ENCODE results near the gene TSPAN11.

TSPAN11 gene

GRCh38 chr12:30975581-30975980, 49.0 kb downstream of the TSPAN11 start:
- Histone ChIP-seq H3K9me3 (ENCODE audit: control insufficient read depth in 5 of 5, low read length in 5 of 5) (no peaks in the 10 kb centered on the region), H3K9ac (ENCODE audit: low read length in 5 of 5) (no peak overlapping the region), H3K27me3 (ENCODE audit: control insufficient read depth in 5 of 5, insufficient read depth in 4 of 5, low read length in 5 of 5) (peaks cover 3 to 10% (median 7%) of the 10 kb centered on the region in 5 donors), H3K4me3 (ENCODE audit: low read depth in 1 of 5, low read length in 5 of 5) (no peak overlapping the region), H3K36me3 (ENCODE audit: control insufficient read depth in 5 of 5, insufficient read depth in 5 of 5, low read length in 5 of 5) (no peaks in the 10 kb centered on the region), H3K27ac (ENCODE audit: low read depth, low read length) (no peak overlapping the region), H3K4me1 (ENCODE audit: control insufficient read depth in 5 of 5, insufficient read depth in 5 of 5, low read length in 5 of 5) (peaks cover 0 to 18% (median 12%) of the 10 kb centered on the region in 5 donors)

GRCh38 chr12:30976206-30976605, 49.7 kb downstream of the TSPAN11 start:
- Histone ChIP-seq H3K9me3 (ENCODE audit: control insufficient read depth in 5 of 5, low read length in 5 of 5) (no peaks in the 10 kb centered on the region), H3K9ac (ENCODE audit: low read length in 5 of 5) (peak overlapping the region in 1 of 5 donors; percentile 30), H3K4me3 (ENCODE audit: low read depth in 1 of 5, low read length in 5 of 5) (no peak overlapping the region), H3K27me3 (ENCODE audit: control insufficient read depth in 5 of 5, insufficient read depth in 4 of 5, low read length in 5 of 5) (peaks cover 3 to 10% (median 7%) of the 10 kb centered on the region in 5 donors), H3K4me1 (ENCODE audit: control insufficient read depth in 5 of 5, insufficient read depth in 5 of 5, low read length in 5 of 5) (peaks cover 0 to 12% (median 6%) of the 10 kb centered on the region in 5 donors), H3K36me3 (ENCODE audit: control insufficient read depth in 5 of 5, insufficient read depth in 5 of 5, low read length in 5 of 5) (no peaks in the 10 kb centered on the region), H3K27ac (ENCODE audit: low read depth, low read length) (no peak overlapping the region)

GRCh38 chr12:30977124-30977523, 50.6 kb downstream of the TSPAN11 start:
- H3K27me3 ChIP-seq (ENCODE audit: control insufficient read depth in 5 of 5, insufficient read depth in 4 of 5, low read length in 5 of 5): peaks cover 3 to 10% (median 7%) of the 10 kb centered on the region in 5 donors

GRCh38 chr12:30977537-30978349, 51.2 kb downstream of the TSPAN11 start:
- H3K27ac ChIP-seq (ENCODE audit: low read depth, low read length): no peak overlapping the region

More at GRCh38 chr12:30977124-30977523, 50.6 kb downstream of the TSPAN11 start:
- peaks cover 0 to 12% (median 6%) of the 10 kb centered on the region in 5 donors for H3K4me1 ChIP-seq (ENCODE audit: control insufficient read depth in 5 of 5, insufficient read depth in 5 of 5, low read length in 5 of 5)
- no peak overlapping the region for H3K9ac ChIP-seq (ENCODE audit: low read length in 5 of 5)
- no peaks in the 10 kb centered on the region for H3K9me3 ChIP-seq (ENCODE audit: control insufficient read depth in 5 of 5, low read length in 5 of 5)
- H3K27ac ChIP-seq (ENCODE audit: low read depth, low read length): no peak overlapping the region
- H3K4me3 ChIP-seq (ENCODE audit: low read depth in 1 of 5, low read length in 5 of 5): no peak overlapping the region
- no peaks in the 10 kb centered on the region for H3K36me3 ChIP-seq (ENCODE audit: control insufficient read depth in 5 of 5, insufficient read depth in 5 of 5, low read length in 5 of 5)

GRCh38 chr12:30978639-30979038, 52.1 kb downstream of the TSPAN11 start:
- Histone ChIP-seq H3K4me1 (ENCODE audit: control insufficient read depth in 5 of 5, insufficient read depth in 5 of 5, low read length in 5 of 5) (peaks cover 0 to 12% (median 6%) of the 10 kb centered on the region in 5 donors), H3K4me3 (ENCODE audit: low read depth in 1 of 5, low read length in 5 of 5) (no peak overlapping the region), H3K9me3 (ENCODE audit: control insufficient read depth in 5 of 5, low read length in 5 of 5) (no peaks in the 10 kb centered on the region), H3K27me3 (ENCODE audit: control insufficient read depth in 5 of 5, insufficient read depth in 4 of 5, low read length in 5 of 5) (peaks cover 3 to 10% (median 7%) of the 10 kb centered on the region in 5 donors), H3K36me3 (ENCODE audit: control insufficient read depth in 5 of 5, insufficient read depth in 5 of 5, low read length in 5 of 5) (no peaks in the 10 kb centered on the region), H3K9ac (ENCODE audit: low read length in 5 of 5) (no peak overlapping the region), H3K27ac (ENCODE audit: low read depth, low read length) (no peak overlapping the region)

More at GRCh38 chr12:30977537-30978349, 51.2 kb downstream of the TSPAN11 start:
- H3K27me3 ChIP-seq (ENCODE audit: control insufficient read depth in 5 of 5, insufficient read depth in 4 of 5, low read length in 5 of 5): peaks cover 3 to 10% (median 7%) of the 10 kb centered on the region in 5 donors
- no peak overlapping the region for H3K9ac ChIP-seq (ENCODE audit: low read length in 5 of 5)
- peaks cover 0 to 12% (median 6%) of the 10 kb centered on the region in 5 donors for H3K4me1 ChIP-seq (ENCODE audit: control insufficient read depth in 5 of 5, insufficient read depth in 5 of 5, low read length in 5 of 5)
- H3K36me3 ChIP-seq (ENCODE audit: control insufficient read depth in 5 of 5, insufficient read depth in 5 of 5, low read length in 5 of 5): no peaks in the 10 kb centered on the region
- H3K4me3 ChIP-seq (ENCODE audit: low read depth in 1 of 5, low read length in 5 of 5): no peak overlapping the region
- H3K9me3 ChIP-seq (ENCODE audit: control insufficient read depth in 5 of 5, low read length in 5 of 5): no peaks in the 10 kb centered on the region

GRCh38 chr12:30979371-30980259, 53.1 kb downstream of the TSPAN11 start:
- Histone ChIP-seq H3K27me3 (ENCODE audit: control insufficient read depth in 5 of 5, insufficient read depth in 4 of 5, low read length in 5 of 5) (peaks cover 3 to 10% (median 7%) of the 10 kb centered on the region in 5 donors), H3K36me3 (ENCODE audit: control insufficient read depth in 5 of 5, insufficient read depth in 5 of 5, low read length in 5 of 5) (no peaks in the 10 kb centered on the region), H3K4me1 (ENCODE audit: control insufficient read depth in 5 of 5, insufficient read depth in 5 of 5, low read length in 5 of 5) (peaks cover 0 to 12% (median 6%) of the 10 kb centered on the region in 5 donors), H3K4me3 (ENCODE audit: low read depth in 1 of 5, low read length in 5 of 5) (no peak overlapping the region), H3K27ac (ENCODE audit: low read depth, low read length) (no peak overlapping the region), H3K9me3 (ENCODE audit: control insufficient read depth in 5 of 5, low read length in 5 of 5) (no peaks in the 10 kb centered on the region), H3K9ac (ENCODE audit: low read length in 5 of 5) (no peak overlapping the region)

- Histone ChIP-seq H3K9ac (ENCODE audit: low read length in 5 of 5) (no peak overlapping the region), H3K9me3 (ENCODE audit: control insufficient read depth in 5 of 5, low read length in 5 of 5) (no peaks in the 10 kb centered on the region), H3K36me3 (ENCODE audit: control insufficient read depth in 5 of 5, insufficient read depth in 5 of 5, low read length in 5 of 5) (no peaks in the 10 kb centered on the region), H3K27me3 (ENCODE audit: control insufficient read depth in 5 of 5, insufficient read depth in 4 of 5, low read length in 5 of 5) (peaks cover 0 to 10% (median 2%) of the 10 kb centered on the region in 5 donors), H3K4me1 (ENCODE audit: control insufficient read depth in 5 of 5, insufficient read depth in 5 of 5, low read length in 5 of 5) (peaks cover 2 to 17% (median 14%) of the 10 kb centered on the region in 5 donors), H3K27ac (ENCODE audit: low read depth, low read length) (no peak overlapping the region), H3K4me3 (ENCODE audit: low read depth in 1 of 5, low read length in 5 of 5) (no peak overlapping the region)
These were observed 54.6 kb downstream of the TSPAN11 start for GRCh38 chr12:30980955-30981662.

- H3K4me3 ChIP-seq (ENCODE audit: low read depth in 1 of 5, low read length in 5 of 5): no peak overlapping the region
- peaks cover 2 to 14% (median 13%) of the 10 kb centered on the region in 5 donors for H3K4me1 ChIP-seq (ENCODE audit: control insufficient read depth in 5 of 5, insufficient read depth in 5 of 5, low read length in 5 of 5)
- no peak overlapping the region for H3K9ac ChIP-seq (ENCODE audit: low read length in 5 of 5)
- no peaks in the 10 kb centered on the region for H3K9me3 ChIP-seq (ENCODE audit: control insufficient read depth in 5 of 5, low read length in 5 of 5)
- no peaks in the 10 kb centered on the region for H3K36me3 ChIP-seq (ENCODE audit: control insufficient read depth in 5 of 5, insufficient read depth in 5 of 5, low read length in 5 of 5)
- H3K27ac ChIP-seq (ENCODE audit: low read depth, low read length): no peak overlapping the region
- peaks cover 0 to 10% (median 0%) of the 10 kb centered on the region in 5 donors for H3K27me3 ChIP-seq (ENCODE audit: control insufficient read depth in 5 of 5, insufficient read depth in 4 of 5, low read length in 5 of 5)
These were observed 55.9 kb downstream of the TSPAN11 start for GRCh38 chr12:30982413-30982812.

- Histone ChIP-seq H3K36me3 (ENCODE audit: control insufficient read depth in 5 of 5, insufficient read depth in 5 of 5, low read length in 5 of 5) (no peaks in the 10 kb centered on the region), H3K27me3 (ENCODE audit: control insufficient read depth in 5 of 5, insufficient read depth in 4 of 5, low read length in 5 of 5) (no peaks in the 10 kb centered on the region), H3K27ac (ENCODE audit: low read depth, low read length) (no peak overlapping the region), H3K9ac (ENCODE audit: low read length in 5 of 5) (no peak overlapping the region), H3K4me1 (ENCODE audit: control insufficient read depth in 5 of 5, insufficient read depth in 5 of 5, low read length in 5 of 5) (peaks cover 2 to 14% (median 7%) of the 10 kb centered on the region in 5 donors), H3K4me3 (ENCODE audit: low read depth in 1 of 5, low read length in 5 of 5) (no peak overlapping the region), H3K9me3 (ENCODE audit: control insufficient read depth in 5 of 5, low read length in 5 of 5) (no peaks in the 10 kb centered on the region)
These were observed 59.4 kb downstream of the TSPAN11 start for GRCh38 chr12:30985814-30986452.

Measured in subcutaneous abdominal adipose tissue (tissue), 5 donors.